Panc1 (cell line): Measurements from ENCODE around the gene BRICD5. TPM values are rescaled to one million over a fixed set of nuclear protein-coding genes. Genes with fewer than 3 reads are reported as not detected.

Experiments used
- ATAC-seq: fragments of 200-7000 bp; cut with Tn5 transposase; 2 replicates; pipeline ENCODE4 v1.9.1; 2020; ENCODE audit warnings: mild to moderate bottlenecking, moderate library complexity
- BruUV-seq: library from RNA; stranded (reverse); fragments of 400-500 nt; replicated peaks from 2 replicates; lab custom pipeline; 2021; lab: Mats Ljungman, UMichigan
- CTCF ChIA-PET: fragments of 300-600 bp; sonication (Branson Sonifier 250); formaldehyde crosslinking; loops from one replicate; lab custom pipeline; 2022; ENCODE audit warnings: antibody characterized with exemption; lab: Charles Lee
- POLR2A ChIA-PET: fragments of 300-600 bp; sonication (Branson Sonifier 250); formaldehyde crosslinking; loops from one replicate; lab custom pipeline; 2022; ENCODE audit warnings: antibody characterized with exemption; lab: Charles Lee
- DNase-seq: peaks from one replicate; pipeline ENCODE4 v3.0.0-alpha.2; 2010; ENCODE audit warnings: low read depth, low spot score
- H3K27ac ChIP-seq: 2 replicates; pipeline ENCODE4 v1.5.1; 2011; ENCODE audit warnings: mild to moderate bottlenecking, low read length, inconsistent platforms
- H3K27me3 ChIP-seq: fragments of 200-500 bp; sonication (Bioruptor generic); 2 replicates; pipeline ENCODE4 v1.6.0; 2014; ENCODE audit warnings: low read length, inconsistent platforms; ENCODE audit not compliant: control insufficient read depth, insufficient read depth
- H3K36me3 ChIP-seq: fragments of 200-500 bp; sonication (Bioruptor generic); 2 replicates; pipeline ENCODE4 v1.5.1; 2014; ENCODE audit warnings: inconsistent platforms, mild to moderate bottlenecking, low read length, moderate library complexity; ENCODE audit not compliant: control insufficient read depth, insufficient read depth
- H3K4me1 ChIP-seq: 2 replicates; pipeline ENCODE4 v1.5.1; 2011; ENCODE audit warnings: inconsistent platforms, mild to moderate bottlenecking, low read length, moderate library complexity; ENCODE audit not compliant: control insufficient read depth, insufficient read depth
- H3K4me3 ChIP-seq, 2 experiments: 2 replicates each; pipeline ENCODE4 v1.5.1; 2011 to 2012; ENCODE audit warnings: low read depth in 2 of 2, low read length in 2 of 2, mild to moderate bottlenecking in 2 of 2, inconsistent platforms in 1 of 2, moderate library complexity in 1 of 2
- H3K9me3 ChIP-seq: fragments of 200-500 bp; sonication (Bioruptor generic); 2 replicates; pipeline ENCODE4 v1.5.1; 2014; ENCODE audit warnings: low read depth, mild to moderate bottlenecking, inconsistent platforms, low read length, moderate library complexity; ENCODE audit not compliant: control insufficient read depth, insufficient read depth
- CTCF ChIP-seq: fragments of 450-650 bp; IDR thresholded peaks from 2 replicates; pipeline ENCODE4 v1.5.1; 2017; ENCODE audit warnings: mild to moderate bottlenecking
- POLR2AphosphoS5 ChIP-seq: IDR thresholded peaks from 2 replicates; pipeline ENCODE4 v1.6.1; 2012; ENCODE audit warnings: mild to moderate bottlenecking, low read depth, low read length, moderate library complexity
- REST ChIP-seq, 2 experiments: IDR thresholded peaks; 2 replicates each; pipeline ENCODE4 v1.6.1; 2011 to 2012; ENCODE audit warnings: low read depth in 2 of 2, control low read depth in 1 of 2, low read length in 1 of 2, mild to moderate bottlenecking in 1 of 2, moderate library complexity in 1 of 2; ENCODE audit not compliant: insufficient read depth in 1 of 2
- SIN3A ChIP-seq: IDR thresholded peaks from 2 replicates; pipeline ENCODE4 v1.6.1; 2012; ENCODE audit warnings: low read depth, mild to moderate bottlenecking, low read length, moderate library complexity, borderline replicate concordance; ENCODE audit not compliant: insufficient read depth
- TCF7L2 ChIP-seq: IDR thresholded peaks from 2 replicates; pipeline ENCODE4 v1.6.1; 2011; ENCODE audit warnings: mild to moderate bottlenecking, low read depth, low read length, inconsistent platforms
- in situ Hi-C: cut with HindIII; loops from 2 replicates; pipeline ENCODE4 v1.10.0; 2016; ENCODE audit warnings: low sequenced_read_pairs, low pct_unique_long_range_greater_than_20kb
- intact Hi-C: fragments of 100-400 bp; cut with micrococcal nuclease; formaldehyde crosslinking; loops from one replicate; pipeline ENCODE4 v1.10.0; 2022; ENCODE audit not compliant: unreplicated experiment
- total RNA-seq: library from RNA; stranded (reverse); gene quantifications from one replicate; pipeline ENCODE4 v1.2.1, GENCODE V29; 2021; ENCODE audit not compliant: unreplicated experiment

BRICD5 gene
- total RNA-seq, 1 experiment from 2014 or later = 8.7 TPM

DNA sequence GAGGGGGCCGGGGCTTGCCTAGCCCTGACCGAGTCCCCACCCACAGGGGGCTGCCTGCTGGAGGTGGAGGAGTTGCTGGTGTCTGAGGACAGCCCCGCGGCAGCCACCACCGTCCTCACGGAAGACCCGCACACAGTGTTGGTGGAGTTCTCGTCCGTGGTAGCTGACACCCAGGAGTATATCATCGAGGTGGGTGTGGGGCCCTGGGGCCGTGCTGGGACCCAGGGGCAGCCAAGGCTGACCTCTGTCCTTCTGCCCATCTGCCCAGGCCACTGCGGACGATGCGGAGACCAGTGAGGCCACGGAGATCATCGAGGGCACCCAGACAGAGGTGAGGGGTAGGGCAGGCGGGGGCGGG, 24.1 kb upstream of the BRICD5 start:
- H3K4me3 ChIP-seq = no peak overlapping the region
- DNase-seq (no peak), ATAC-seq (no peak)
- in situ Hi-C loops (no loop called here), intact Hi-C loops (no loop called here)
- H3K27me3 ChIP-seq = no peaks in the 10 kb centered on the region
- TF ChIP-seq REST (IDR thresholded peaks at IDR 0.05; ENCODE audit: insufficient read depth in 1 of 2, low read depth in 2 of 2, low read length in 1 of 2) (no peak), CTCF (no peak), TCF7L2 (no peak), POLR2AphosphoS5 (no peak), SIN3A (no peak)
- H3K9me3 ChIP-seq = no peaks in the 10 kb centered on the region
- no peaks in the 10 kb centered on the region; the same call in 1 of the 2 replicates for H3K36me3 ChIP-seq
- BruUV-seq = no TSS peak
- peaks cover 8% of the 10 kb centered on the region for H3K4me1 ChIP-seq
- ChIA-PET POLR2A (no interaction called here), CTCF (no interaction called here)
- H3K27ac ChIP-seq = no peak overlapping the region

DNA sequence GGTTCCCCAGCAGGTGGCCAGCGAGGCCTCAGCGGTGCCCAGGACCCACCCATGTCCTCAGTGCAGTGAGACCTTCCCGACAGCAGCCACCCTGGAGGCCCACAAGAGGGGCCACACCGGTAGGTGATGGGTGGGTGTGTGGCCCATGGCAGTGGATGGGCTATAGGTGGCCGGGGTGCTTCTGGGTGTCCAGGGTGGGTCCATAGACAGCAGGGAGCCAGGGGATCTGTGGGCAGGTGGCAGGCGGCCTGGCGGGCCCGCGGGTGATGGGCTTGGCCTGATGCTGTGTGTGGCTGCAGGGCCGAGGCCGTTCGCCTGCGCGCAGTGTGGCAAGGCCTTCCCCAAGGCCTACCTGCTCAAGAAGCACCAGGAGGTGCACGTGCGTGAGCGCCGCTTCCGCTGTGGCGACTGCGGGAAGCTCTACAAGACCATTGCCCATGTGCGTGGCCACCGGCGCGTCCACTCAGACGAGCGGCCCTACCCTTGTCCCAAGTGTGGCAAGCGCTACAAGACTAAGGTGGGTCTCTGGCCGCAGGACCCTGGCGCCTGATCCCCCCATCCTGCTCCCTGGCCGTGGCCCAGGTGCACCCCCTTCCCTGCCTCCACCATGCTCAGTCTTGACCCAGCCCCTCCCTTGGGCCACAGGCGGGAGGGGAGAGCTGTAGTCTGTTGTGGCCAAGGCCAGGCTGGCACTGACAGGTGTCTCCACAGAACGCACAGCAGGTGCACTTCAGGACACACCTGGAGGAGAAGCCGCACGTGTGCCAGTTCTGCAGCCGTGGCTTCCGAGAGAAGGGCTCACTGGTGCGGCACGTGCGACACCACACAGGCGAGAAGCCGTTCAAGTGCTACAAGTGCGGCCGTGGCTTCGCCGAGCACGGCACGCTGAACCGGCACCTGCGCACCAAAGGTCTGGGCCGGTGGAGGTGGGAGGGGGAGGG, 23.5 kb upstream of the BRICD5 start:
- in situ Hi-C loops = no loop called here
- Histone ChIP-seq H3K9me3 (no peaks in the 10 kb centered on the region), H3K27me3 (no peaks in the 10 kb centered on the region), H3K4me3 (no peak overlapping the region), H3K27ac (no peak overlapping the region), H3K36me3 (no peaks in the 10 kb centered on the region; the same call in 1 of the 2 replicates), H3K4me1 (peaks cover 5% of the 10 kb centered on the region)
- ChIA-PET POLR2A (no interaction called here), CTCF (no interaction called here)
- BruUV-seq = no TSS peak
- no peak for TF ChIP-seq POLR2AphosphoS5
- no peak for TF ChIP-seq REST (IDR thresholded peaks at IDR 0.05; ENCODE audit: insufficient read depth in 1 of 2, low read depth in 2 of 2, low read length in 1 of 2)
- no peak for TF ChIP-seq CTCF
- no peak for TF ChIP-seq TCF7L2
- TF ChIP-seq SIN3A = no peak
- intact Hi-C loops = no loop called here
- ATAC-seq = no peak
- DNase-seq = no peak
